ENCODE measurements around the gene AVEN.
"Not testable (repeated sequence)": the region's sequence is repeated elsewhere in the genome, so short reads cannot be mapped to it uniquely, and the experiment has no call there.

Gene AVEN

DNA sequence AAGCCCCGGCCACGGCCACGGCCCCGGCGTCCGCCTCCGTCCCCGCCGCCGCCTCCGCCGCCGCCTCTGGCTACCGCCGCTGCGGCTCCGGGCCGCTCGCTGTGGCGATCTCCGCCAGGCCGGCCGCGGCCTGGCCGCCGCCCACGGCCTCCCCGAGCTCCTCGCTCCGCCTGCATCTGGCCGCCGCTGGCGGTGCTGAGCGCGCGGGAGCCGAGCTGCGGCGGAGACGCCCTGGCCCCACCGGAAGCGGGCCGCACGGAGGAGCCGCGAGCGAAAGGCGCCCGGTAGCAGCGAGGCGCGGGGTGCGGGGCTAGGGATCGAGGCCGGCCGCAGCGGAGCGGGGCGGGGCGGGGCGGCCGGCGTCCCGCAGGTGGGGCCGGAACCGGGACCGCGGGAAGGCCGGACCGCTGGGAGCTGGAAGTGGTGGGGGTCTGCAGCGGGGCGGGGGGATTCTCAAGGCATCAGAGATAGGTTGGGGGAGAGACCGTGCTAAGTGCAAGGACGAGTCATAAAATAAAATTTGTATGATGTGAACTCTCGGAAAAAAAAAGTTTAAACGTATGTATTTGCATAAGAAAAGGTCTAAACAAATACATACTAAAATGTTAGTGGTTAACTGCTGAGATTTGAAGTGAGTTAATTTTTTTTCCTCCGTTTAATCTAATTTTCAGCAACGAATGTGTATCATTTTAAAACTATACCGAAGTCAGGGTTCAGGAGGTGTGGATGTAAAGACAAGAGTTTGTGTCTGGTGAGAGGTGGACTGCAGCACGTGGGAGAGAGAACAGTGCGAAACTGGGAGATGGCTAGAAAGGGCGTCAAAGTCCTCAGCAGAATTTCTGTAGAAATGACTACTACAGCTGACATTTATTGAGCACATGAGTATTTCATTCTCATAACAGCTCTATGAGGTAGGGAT, at the start of gene AVEN:
Gene AVEN (minus strand): TSS at position 334 of the 919 bp plus-strand sequence. CDS start 158 bp downstream, at position 176.
- peak; percentile 53 to 60 for DNase-seq

- no peak for DNase-seq
These were observed 46.7 kb upstream of the AVEN start for GRCh38 chr15:34085746-34086145.

DNA sequence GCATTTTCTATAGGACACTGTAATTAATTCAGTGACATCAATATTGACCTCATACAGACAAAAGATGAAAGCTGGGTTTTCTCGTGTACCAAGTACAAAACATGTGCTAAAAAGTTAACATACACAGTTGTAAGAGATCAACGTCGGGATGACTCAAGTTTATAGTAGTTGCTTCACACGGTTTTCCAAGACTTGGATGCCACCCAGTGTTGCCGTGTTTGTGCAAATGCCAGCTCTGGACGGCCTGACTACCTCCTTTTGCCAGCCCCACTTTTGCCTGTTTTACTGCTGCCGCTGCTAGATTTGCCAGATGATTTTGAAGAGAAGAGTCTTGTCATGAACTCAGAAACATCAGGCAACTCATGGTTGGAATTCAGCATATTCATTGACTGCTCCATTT, 45.1 kb upstream of the AVEN start:
- DNase-seq, result no peak

- no peak for DNase-seq
These were observed 40.9 kb upstream of the AVEN start for GRCh38 chr15:34079904-34080303.

DNA sequence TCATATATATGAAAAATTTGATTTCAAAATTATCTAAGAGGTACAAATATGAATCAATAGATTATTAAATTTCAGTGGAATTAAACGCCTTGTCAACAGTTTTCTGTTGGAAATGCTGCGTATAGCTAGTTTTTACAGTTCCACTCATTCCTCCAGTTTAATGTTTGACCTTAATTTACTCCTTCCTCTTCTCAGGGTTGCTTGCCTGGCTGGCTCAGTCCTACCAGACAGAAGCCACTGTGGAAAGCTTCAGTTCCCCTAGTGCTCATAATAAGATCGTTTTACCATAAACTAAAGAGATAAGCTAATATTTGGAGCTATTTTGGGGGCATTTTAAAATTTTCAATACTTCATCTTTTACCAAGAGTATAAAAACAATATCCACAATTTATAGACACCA, 39.9 kb upstream of the AVEN start:
- no peak for DNase-seq

GRCh38 chr15:34076785-34077184, 37.8 kb upstream of the AVEN start:
- DNase-seq, result no peak

DNA sequence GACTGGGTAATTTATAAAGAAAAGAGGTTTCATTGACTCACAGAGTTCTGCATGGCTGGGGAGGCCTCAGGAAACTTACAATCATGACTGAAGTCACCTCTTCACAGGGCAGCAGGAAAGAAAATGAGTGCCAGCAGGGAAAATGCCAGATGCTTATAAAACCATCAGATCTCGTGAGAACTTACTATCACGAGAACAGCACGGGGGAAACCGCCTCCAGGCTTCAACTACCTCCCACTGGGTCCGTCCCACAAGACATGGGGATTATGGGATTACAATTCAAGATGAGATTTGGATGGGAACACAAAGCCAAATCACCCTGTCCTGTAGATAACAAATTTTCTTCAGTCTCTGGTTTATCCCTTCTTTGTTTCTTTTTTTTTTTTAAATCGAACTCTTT, 31.0 kb upstream of the AVEN start:
- no peak for DNase-seq

DNA sequence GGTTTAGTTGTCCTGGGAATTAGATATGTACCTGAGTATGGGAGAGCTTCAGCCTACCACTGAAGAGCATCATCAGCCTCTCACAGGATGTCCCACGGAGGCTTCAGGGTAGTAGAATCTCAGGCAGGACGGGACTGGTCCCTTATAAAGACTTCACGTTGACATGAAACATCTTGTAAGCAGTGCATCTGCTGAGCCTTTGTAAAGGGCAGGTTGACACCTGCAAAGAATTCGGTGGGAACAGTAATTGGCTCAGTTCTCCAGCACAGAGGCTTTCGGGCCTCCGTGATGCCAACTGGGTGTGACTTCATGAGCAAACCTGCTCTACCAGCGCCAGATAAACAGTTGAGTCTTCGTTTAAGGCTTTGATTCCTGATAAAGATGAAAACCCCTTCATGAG, 26.9 kb upstream of the AVEN start:
- DNase-seq, result no peak

- DNase-seq, result no peak
These were observed 26.3 kb upstream of the AVEN start for GRCh38 chr15:34065261-34065660.

- DNase-seq, result no peak
These were observed 25.4 kb upstream of the AVEN start for GRCh38 chr15:34064438-34064837.

DNA sequence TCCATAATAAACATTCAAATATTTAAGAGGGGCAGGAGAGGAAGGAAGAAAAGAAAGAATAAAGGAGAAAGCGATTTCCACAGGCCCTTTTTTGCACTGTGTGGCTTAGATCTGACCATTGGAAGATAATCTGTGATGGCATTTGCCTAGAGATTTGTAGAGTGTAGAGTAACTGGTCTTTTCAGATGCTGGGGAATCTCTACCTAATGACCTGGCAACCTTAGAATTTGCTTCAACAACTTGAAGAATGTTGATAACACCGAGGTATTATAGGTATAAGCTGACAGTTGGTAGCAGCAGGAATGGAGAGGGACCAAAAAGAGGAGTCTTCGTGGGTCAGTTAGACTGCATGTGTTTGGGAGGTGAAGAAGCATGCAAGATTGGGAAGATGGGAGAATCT, 20.9 kb upstream of the AVEN start:
- DNase-seq, result no peak

DNA sequence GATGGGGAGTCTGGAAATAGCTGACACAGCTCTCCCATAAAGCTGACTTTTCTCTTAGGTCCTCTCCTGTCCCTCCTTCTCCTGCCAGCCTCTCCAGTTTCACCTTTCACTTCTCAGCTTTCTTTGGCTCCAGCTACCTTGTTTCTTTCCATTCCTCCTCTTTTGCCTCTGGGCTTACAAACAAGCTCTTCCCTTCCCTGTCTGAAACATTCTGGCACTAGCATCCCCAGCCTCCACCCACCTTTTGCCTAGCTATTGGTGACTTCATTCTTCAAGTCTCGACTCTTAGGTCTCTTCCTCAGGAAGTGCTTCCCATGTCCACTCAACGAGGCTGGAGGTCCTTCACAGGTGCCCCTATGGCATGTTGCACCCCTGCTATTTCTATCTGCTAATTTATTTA, 20.5 kb upstream of the AVEN start:
- no peak for DNase-seq

GRCh38 chr15:34056911-34057310, 17.9 kb upstream of the AVEN start:
- no peak for DNase-seq

DNA sequence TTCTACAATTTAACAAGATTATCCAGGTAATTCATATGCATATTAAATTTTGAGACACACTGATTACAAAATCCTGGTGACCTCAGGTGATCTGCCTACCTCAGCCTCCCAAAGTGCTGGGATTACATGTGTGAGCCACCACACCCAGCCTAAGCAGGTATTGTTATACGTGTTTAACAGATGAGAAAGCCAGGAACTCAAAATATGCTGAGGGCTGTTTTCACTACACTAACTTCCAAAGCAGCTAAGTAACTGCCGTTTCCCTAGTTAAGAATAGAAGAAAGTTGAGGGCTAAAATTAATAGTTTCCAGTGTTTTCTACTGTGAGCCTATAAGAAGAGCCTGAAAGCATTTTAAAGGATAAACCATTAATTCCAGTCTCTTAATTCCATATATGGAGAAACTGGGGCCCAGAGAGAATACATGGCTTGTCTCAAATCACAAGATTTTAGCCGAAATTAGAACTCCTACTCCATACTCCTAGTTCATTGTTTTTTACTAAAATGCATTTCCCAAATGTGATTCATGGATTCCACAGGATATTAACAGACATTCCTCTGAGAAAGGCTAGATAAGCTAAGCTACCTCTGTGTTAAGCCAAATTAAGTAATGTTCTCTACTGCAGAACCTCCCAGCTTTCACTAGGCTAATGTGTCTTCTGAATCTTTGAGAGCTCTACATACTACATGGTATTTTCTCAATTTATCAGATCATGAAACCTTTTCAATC, 17.0 kb upstream of the AVEN start:
- no peak for DNase-seq

DNA sequence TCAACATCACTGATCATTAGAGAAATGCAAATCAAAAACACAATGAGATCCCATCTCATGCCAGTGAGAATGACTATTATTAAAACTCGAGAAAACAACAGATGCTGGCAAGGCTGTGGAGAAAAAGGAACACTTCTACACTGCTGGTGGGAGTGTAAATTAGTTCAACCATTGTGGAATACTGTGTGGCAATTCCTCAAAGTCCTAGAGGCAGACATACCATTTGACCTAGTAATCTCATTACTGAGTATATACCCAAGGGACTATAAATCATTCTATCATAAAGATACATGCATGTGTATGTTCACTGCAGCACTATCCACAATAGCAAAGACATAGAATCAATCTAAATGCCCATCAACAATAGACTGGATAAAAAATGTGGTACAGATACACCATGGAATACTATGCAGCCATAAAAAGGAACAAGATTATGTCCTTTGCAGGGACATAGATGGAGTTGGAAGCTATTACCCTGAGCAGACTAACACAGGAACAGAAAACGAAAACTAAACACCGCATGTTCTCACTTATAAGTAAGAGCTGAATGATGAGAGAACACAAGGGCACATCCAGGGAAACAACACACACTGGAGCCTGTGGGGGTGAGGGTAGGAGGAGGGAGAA, 15.2 kb upstream of the AVEN start:
- DNase-seq, result no peak

GRCh38 chr15:34050385-34050784, 11.4 kb upstream of the AVEN start:
- DNase-seq, result not testable (repeated sequence)

DNA sequence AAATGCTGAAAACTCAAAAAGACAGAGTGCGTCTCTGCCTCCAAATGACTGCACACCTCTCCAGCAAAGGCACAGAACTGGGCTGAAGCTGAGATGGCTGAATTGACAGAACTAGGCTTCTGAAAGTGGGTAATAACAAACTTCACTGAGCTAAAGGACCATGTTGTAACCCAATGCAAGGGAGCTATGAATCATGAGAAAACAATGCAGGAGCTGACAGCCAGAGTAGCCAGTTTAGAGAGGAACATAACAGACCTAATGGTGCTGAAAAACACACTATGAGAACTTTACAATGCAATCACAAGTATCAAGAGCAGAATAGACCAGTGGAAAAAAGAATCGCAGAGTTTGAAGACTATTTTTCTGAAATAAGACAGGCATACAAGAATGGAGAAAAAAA, 10.1 kb upstream of the AVEN start:
- no peak for DNase-seq

- no peak for DNase-seq
These were observed 9.1 kb upstream of the AVEN start for GRCh38 chr15:34047893-34048775.

DNA sequence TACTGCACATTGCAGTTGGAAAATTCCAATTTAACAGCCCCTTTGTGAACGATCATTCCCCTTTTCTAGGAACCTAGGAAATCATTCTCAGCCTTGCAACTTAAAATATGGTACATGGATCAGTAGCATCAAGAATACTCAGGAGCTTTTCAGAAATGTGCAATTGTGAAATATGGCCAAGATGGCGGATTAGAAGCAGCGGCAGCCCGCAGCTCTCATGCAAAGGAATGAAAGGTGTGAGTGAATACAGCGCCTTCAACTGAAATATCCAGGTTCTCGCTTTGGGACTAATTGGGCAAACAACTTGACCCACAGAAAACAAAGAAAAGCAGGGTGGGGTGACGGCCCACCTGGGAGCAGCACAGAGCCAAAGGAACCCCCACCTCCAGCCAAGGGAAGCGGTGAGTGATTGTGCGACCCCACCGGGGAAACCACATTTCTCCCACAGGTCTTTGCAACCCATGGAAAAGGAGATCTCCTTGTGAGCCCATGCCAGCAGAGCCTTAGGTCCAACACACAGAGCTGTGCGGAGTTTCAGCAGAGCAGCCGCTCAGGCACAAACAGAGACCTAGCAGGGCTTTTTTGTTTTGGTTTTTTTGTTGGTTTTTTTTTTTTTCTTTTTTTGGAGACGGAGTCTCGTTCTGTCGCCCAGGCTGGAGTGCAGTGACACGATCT, 7.6 kb upstream of the AVEN start:
- no peak for DNase-seq

DNA sequence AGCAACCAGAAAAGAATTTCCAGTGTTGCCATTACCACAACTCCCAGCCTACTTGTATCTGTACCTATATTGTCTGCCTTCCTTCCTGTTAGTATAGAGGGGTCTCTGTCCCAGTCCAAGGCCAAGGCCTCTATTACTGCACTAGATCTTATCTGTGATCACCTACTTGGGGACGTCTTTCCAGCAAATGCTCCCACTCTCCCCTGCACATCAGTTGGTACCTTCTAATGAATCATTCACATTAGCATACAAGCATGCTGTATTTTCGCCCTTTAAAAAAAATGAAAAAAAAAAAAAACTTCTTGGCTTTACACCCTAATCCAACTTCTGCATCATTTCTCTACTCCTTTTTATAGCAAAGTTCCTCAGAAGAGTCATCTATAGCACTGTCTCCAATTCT, 4.8 kb upstream of the AVEN start:
- no peak for DNase-seq

DNA sequence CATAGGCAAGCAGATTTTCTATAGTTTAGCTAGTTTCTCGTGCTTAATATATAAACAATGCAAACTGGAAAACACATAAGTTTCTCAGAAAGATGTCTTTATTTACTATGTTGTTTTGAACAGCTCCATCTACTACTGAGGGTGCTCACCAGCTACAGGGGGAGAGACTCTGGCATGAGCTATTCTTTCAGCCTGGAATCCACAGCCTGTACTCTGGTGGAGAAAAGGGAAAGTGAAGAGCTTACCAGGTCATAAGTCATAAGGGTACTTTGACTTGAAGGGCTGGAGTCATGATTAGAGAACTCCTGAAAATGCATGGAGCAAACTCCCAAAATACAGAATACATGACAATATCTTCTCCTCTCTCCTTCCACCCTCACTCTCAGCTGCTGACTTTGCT, 4.4 kb upstream of the AVEN start:
- no peak for DNase-seq

DNA sequence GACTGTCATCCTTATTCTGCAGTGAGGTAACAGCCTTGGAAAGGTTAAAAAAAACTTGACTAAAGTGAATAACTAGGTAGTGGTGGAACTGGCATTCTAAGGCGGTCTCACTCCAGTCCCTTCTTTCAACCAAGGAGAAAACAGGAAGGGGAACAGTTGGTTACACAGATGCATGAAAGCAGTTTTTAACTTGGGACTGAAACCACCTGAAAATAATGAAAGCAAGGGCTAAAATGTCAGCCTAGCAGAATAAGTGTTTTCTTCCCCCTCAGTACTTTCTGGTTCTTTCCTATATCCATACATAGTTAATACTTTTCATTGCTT, 748 bp upstream of the AVEN start:
- DNase-seq, result peak; percentile 53 to 60
